Measurements from ENCODE around the gene RPL19.
"Not testable (repeated sequence)": the region's sequence is repeated elsewhere in the genome, so short reads cannot be mapped to it uniquely, and the experiment has no call there.

DNA sequence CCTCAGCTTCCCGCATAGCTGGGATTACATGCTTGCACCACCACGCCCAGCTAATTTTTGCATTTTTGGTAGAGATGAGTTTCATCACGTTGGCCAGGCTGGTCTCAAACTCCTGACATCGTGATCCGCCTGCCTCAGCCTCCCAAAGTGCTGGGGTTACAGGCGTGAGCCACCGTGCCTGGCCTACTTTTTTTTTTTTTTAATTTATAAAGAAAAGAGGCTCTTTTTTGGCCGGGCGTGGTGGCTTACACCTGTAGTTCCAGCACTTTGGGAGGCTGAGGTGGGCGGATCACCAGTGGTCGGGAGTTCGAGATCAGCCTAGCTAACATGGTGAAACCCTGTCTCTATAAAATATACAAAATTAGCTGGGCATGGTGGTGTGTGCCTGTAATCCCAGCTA lies 50.0 kb downstream of the RPL19 start:
- TF ChIP-seq POLR2AphosphoS5 (IDR thresholded peaks at IDR 0.05; ENCODE audit: low read depth); CREB1 (CRISPR knock-in tag; IDR thresholded peaks at IDR 0.05; ENCODE audit: low read depth); EZH2 (IDR thresholded peaks at IDR 0.05; ENCODE audit: low read depth, unreplicated experiment); STAT1 (IDR thresholded peaks at IDR 0.05; ENCODE audit: unreplicated experiment): not testable (repeated sequence)
- TF ChIP-seq, protein P1, sequence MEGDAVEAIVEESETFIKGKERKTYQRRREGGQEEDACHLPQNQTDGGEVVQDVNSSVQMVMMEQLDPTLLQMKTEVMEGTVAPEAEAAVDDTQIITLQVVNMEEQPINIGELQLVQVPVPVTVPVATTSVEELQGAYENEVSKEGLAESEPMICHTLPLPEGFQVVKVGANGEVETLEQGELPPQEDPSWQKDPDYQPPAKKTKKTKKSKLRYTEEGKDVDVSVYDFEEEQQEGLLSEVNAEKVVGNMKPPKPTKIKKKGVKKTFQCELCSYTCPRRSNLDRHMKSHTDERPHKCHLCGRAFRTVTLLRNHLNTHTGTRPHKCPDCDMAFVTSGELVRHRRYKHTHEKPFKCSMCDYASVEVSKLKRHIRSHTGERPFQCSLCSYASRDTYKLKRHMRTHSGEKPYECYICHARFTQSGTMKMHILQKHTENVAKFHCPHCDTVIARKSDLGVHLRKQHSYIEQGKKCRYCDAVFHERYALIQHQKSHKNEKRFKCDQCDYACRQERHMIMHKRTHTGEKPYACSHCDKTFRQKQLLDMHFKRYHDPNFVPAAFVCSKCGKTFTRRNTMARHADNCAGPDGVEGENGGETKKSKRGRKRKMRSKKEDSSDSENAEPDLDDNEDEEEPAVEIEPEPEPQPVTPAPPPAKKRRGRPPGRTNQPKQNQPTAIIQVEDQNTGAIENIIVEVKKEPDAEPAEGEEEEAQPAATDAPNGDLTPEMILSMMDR (conservative IDR thresholded peaks at IDR 0.05; ENCODE audit: low read depth in 2 of 2) = not testable (repeated sequence)
